Activated T-helper 1 cell treated with anti-CD3 and anti-CD28 coated beads, Interleukin-12 subunit alpha, Interleukin-12 subunit beta, Interleukin-2, Interleukin-4 antibody, amounts not matched to agents 30 ng/mL and 10 ng/mL and 1 ng/mL, durations not matched to agents 14 hours and 24 hours and 36 hours (primary cell): ENCODE results near the gene NUP42. TPM values are rescaled to one million over a fixed set of nuclear protein-coding genes. Genes with fewer than 3 reads are reported as not detected.

Experiments used
- DNase-seq: peaks from one replicate; pipeline ENCODE4 v3.0.0; 2021; ENCODE audit warnings: low spot score
- H3K27ac Mint-ChIP-seq: one replicate; pipeline ENCODE4 v1.8.0; 2021; ENCODE audit warnings: mild to moderate bottlenecking, mixed read lengths
- H3K27me3 Mint-ChIP-seq: one replicate; pipeline ENCODE4 v1.8.0; 2022; ENCODE audit warnings: mild to moderate bottlenecking, moderate library complexity, mixed read lengths; ENCODE audit not compliant: insufficient read depth
- H3K36me3 Mint-ChIP-seq: one replicate; pipeline ENCODE4 v1.8.0; 2021; ENCODE audit warnings: low read depth, mixed read lengths
- H3K4me1 Mint-ChIP-seq: one replicate; pipeline ENCODE4 v1.8.0; 2021; ENCODE audit warnings: low read depth, mixed read lengths
- H3K4me3 Mint-ChIP-seq: one replicate; pipeline ENCODE4 v1.8.0; 2021; ENCODE audit warnings: mild to moderate bottlenecking, moderate library complexity, mixed read lengths
- H3K9me3 Mint-ChIP-seq: one replicate; pipeline ENCODE4 v1.8.0; 2021; ENCODE audit warnings: mixed read lengths
- intact Hi-C: fragments of 100-400 bp; cut with micrococcal nuclease; formaldehyde crosslinking; loops from one replicate; pipeline ENCODE4 v1.15.1; 2024
- total RNA-seq: library from RNA; stranded (reverse); gene quantifications from 2 replicates; pipeline ENCODE4 v1.2.3, GENCODE V29; 2022

Gene NUP42
- total RNA-seq, 1 donor from 2014 or later, result 52.7 TPM

DNA sequence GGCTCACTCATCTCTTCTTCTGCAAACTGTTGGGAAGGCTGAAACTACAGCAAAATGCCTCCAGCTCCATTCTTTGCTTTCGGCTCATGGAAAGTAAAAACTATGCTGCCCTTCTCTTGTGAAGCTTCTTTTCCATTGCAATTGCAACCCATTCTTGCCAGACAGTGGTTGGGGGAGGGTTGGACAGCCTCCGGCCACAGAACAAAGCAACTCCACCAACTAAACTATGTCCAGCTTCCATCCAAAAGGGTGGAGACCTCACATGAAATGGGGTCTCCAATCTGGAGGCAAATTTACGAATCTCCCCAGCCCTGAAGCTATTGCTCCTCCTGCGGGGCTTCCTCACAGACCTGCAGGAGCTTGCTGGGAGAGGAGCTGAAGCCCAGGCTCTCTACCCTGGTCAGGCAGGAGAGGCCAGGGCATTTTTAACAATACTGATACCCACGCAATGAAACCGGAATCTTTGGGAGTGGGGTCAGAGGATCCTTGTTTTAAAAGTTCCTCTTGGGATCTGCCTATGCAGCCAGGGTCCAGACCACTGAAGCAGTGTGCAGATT is 65.3 kb downstream of the NUP42 start:
- intact Hi-C loops, result no loop called here
- H3K4me1 Mint-ChIP-seq, result no peaks in the 10 kb centered on the region
- peaks cover 73% of the 10 kb centered on the region for H3K27me3 Mint-ChIP-seq
- no peaks in the 10 kb centered on the region for H3K36me3 Mint-ChIP-seq
- H3K4me3 Mint-ChIP-seq, result no peak overlapping the region
- no peak overlapping the region for H3K27ac Mint-ChIP-seq
- DNase-seq, result no peak
- H3K9me3 Mint-ChIP-seq, result no peaks in the 10 kb centered on the region

DNA sequence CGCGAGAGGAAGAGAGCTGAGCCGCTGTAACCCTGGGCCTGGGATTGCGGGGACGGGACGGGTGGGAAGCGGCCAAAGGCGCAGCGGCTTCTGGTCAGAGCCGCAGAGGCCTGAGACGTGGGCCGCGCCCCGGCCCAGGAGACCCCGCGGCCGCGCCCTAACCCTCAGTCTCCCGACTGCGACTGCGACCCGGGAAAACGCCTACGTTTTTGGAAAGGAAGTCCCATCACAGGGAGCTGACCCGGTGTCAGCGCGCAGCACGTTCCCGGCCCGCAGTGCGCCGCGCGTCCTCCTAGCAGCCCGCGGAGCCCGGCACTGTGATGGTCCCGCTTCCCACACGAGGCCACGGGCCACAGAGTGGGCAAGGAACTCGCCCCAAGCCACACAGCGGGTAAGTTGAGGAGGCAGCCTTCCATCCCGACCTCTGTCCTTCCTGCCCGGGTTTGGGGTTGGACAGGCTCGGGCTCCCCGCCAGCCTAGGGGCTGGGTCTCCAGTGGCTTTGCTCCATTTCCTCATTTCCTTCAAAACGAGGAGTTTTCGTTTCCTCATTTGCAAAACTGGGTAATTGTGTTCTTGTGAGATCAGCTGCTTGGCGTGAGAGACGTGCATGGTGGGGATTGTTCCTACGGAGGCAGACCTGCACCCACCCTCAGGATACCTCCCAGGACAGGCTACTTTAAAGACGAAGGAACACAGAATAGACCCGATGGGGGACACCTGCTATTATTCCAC is 65.9 kb downstream of the NUP42 start:
- no peaks in the 10 kb centered on the region for H3K9me3 Mint-ChIP-seq
- H3K27me3 Mint-ChIP-seq, result peaks cover 78% of the 10 kb centered on the region
- DNase-seq, result no peak
- no peaks in the 10 kb centered on the region for H3K4me1 Mint-ChIP-seq
- no peak overlapping the region for H3K4me3 Mint-ChIP-seq
- intact Hi-C loops, result no loop called here
- H3K27ac Mint-ChIP-seq, result no peak overlapping the region
- H3K36me3 Mint-ChIP-seq, result no peaks in the 10 kb centered on the region

DNA sequence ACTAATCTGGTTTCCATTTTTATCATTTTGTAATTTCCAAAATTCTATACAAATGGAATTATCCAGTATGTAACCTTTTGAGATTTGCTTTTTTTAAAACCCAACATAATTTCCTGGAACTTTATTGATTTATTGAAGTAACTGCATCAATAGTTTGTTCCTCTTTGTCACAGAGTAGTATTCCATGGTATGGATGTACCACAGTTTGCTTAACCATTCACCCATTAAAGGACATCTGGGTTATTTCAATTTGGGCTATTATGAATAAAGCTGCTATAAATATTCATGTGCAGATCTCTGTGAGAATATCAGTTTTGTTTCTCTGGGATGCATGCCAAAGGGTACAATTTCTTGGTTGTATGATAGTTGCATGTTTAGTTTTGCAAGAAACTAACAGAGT is 67.6 kb downstream of the NUP42 start:
- Mint-ChIP-seq H3K27me3 (peaks cover 78% of the 10 kb centered on the region), H3K27ac (no peak overlapping the region)

More for the DNA sequence above, 67.6 kb downstream of the NUP42 start:
- H3K9me3 Mint-ChIP-seq, result no peaks in the 10 kb centered on the region
- DNase-seq, result no peak
- intact Hi-C loops, result no loop called here
- no peak overlapping the region for H3K4me3 Mint-ChIP-seq
- no peaks in the 10 kb centered on the region for H3K4me1 Mint-ChIP-seq
- no peaks in the 10 kb centered on the region for H3K36me3 Mint-ChIP-seq

Other genes starting within 250 kb of the NUP42 start
- gene HYCC1, start 167.9 kb upstream of the NUP42 start, total RNA-seq, result 36.8 and 45.7 TPM in 2 replicates
- gene KLHL7, start 76.3 kb upstream of the NUP42 start, total RNA-seq, result 18.2 and 19.7 TPM in 2 replicates
- 0.83 and 1.2 TPM in 2 replicates for gene GPNMB, start 64.7 kb downstream of the NUP42 start, total RNA-seq
- 92.3 and 92.8 TPM in 2 replicates for gene MALSU1, start 117.3 kb downstream of the NUP42 start, total RNA-seq